CD14-positive monocyte (primary cell): ENCODE data around the gene CRYZ. TPM values are rescaled to one million over a fixed set of nuclear protein-coding genes. Genes with fewer than 3 reads are reported as not detected.
A peak's percentile ranks its signal among the peaks of the same experiment; 100 is the strongest.

Experiments
- DNase-seq, 3 donors: peaks; one replicate each; pipeline ENCODE4 v3.0.0-alpha.2; 2011 to 2022
- H2AFZ ChIP-seq: 2 replicates; pipeline ENCODE4 v1.6.0; 2012; ENCODE audit warnings: mild to moderate bottlenecking, low read depth, low read length, inconsistent platforms; ENCODE audit not compliant: insufficient read depth, poor library complexity, severe bottlenecking
- H3K27ac ChIP-seq, 2 donors: 1 replicate in 1 of 2; 2 replicates in 1 of 2; pipeline ENCODE4 v1.5.1; 2012 to 2013; ENCODE audit warnings: low read length in 2 of 2, control low read depth in 1 of 2, inconsistent platforms in 1 of 2, low read depth in 1 of 2, mild to moderate bottlenecking in 1 of 2
- H3K27me3 ChIP-seq, 2 donors: one replicate each; pipeline versions ENCODE4 v1.6.0 to v1.6.1; 2011 to 2013; ENCODE audit warnings: low read length in 2 of 2; ENCODE audit not compliant: control insufficient read depth in 2 of 2, insufficient read depth in 2 of 2
- H3K36me3 ChIP-seq, 2 donors: replicated peaks in 1 of 2; 1 replicate in 1 of 2; 2 replicates in 1 of 2; pipeline versions ENCODE4 v1.5.1 to v1.6.1; 2012 to 2013; ENCODE audit warnings: low read length in 2 of 2, control low read depth in 1 of 2, inconsistent platforms in 1 of 2, mild to moderate bottlenecking in 1 of 2; ENCODE audit not compliant: insufficient read depth in 2 of 2, control insufficient read depth in 1 of 2
- H3K4me1 ChIP-seq, 2 donors: 1 replicate in 1 of 2; 2 replicates in 1 of 2; pipeline versions ENCODE4 v1.5.1 to v1.6.1; 2012 to 2013; ENCODE audit warnings: low read length in 2 of 2, control low read depth in 1 of 2, inconsistent platforms in 1 of 2, mild to moderate bottlenecking in 1 of 2, moderate library complexity in 1 of 2; ENCODE audit not compliant: insufficient read depth in 2 of 2, control insufficient read depth in 1 of 2
- H3K4me2 ChIP-seq: replicated peaks from 2 replicates; pipeline ENCODE3; 2012; ENCODE audit warnings: low read length, moderate library complexity, mild to moderate bottlenecking; ENCODE audit not compliant: poor library complexity, severe bottlenecking; ENCODE audit errors: extremely low read depth
- H3K4me3 ChIP-seq, 3 experiments: fragments of 200-600 bp in 1 of 3; sonication (generic) in 1 of 3; replicated peaks in 1 of 3; 1 replicate in 2 of 3; 2 replicates in 1 of 3; pipeline ENCODE4 v1.5.1; 2011 to 2013; ENCODE audit warnings: low read length in 3 of 3, mild to moderate bottlenecking in 3 of 3, control low read depth in 2 of 3, low read depth in 2 of 3, inconsistent platforms in 1 of 3, moderate library complexity in 1 of 3
- H3K79me2 ChIP-seq: 2 replicates; pipeline ENCODE4 v1.6.0; 2012; ENCODE audit warnings: mild to moderate bottlenecking, control low read depth, inconsistent platforms, low read length, moderate library complexity; ENCODE audit not compliant: insufficient read depth
- H3K9ac ChIP-seq: 2 replicates; pipeline ENCODE4 v1.6.0; 2017; ENCODE audit warnings: low read length, mild to moderate bottlenecking; ENCODE audit not compliant: insufficient read depth, poor library complexity, severe bottlenecking
- H3K9me3 ChIP-seq, 2 donors: replicated peaks in 1 of 2; 1 replicate in 1 of 2; 2 replicates in 1 of 2; pipeline versions ENCODE4 v1.5.1 to v1.6.1; 2012 to 2013; ENCODE audit warnings: low read length in 2 of 2, control low read depth in 1 of 2; ENCODE audit not compliant: control insufficient read depth in 1 of 2, insufficient read depth in 1 of 2
- H4K20me1 ChIP-seq: 2 replicates; pipeline ENCODE4 v1.6.0; 2012; ENCODE audit warnings: mild to moderate bottlenecking, low read length, control low read depth, moderate library complexity; ENCODE audit not compliant: insufficient read depth
- H3K27ac Mint-ChIP-seq, 7 donors: one replicate each; pipeline ENCODE4 v1.8.0; 2020; ENCODE audit warnings: mild to moderate bottlenecking in 7 of 7, mixed read lengths in 7 of 7, moderate library complexity in 6 of 7, inconsistent platforms in 2 of 7
- H3K27me3 Mint-ChIP-seq, 3 donors: one replicate each; pipeline ENCODE4 v1.8.0; 2021 to 2022; ENCODE audit warnings: low read depth in 3 of 3, mild to moderate bottlenecking in 3 of 3, mixed read lengths in 3 of 3, moderate library complexity in 3 of 3, inconsistent platforms in 1 of 3
- H3K36me3 Mint-ChIP-seq, 2 donors: one replicate each; pipeline ENCODE4 v1.8.0; 2020; ENCODE audit warnings: mixed read lengths in 2 of 2, inconsistent platforms in 1 of 2, mild to moderate bottlenecking in 1 of 2
- H3K4me1 Mint-ChIP-seq: one replicate; pipeline ENCODE4 v1.8.0; 2020; ENCODE audit warnings: mild to moderate bottlenecking, mixed read lengths
- H3K4me3 Mint-ChIP-seq, 2 donors: one replicate each; pipeline ENCODE4 v1.8.0; 2020; ENCODE audit warnings: mild to moderate bottlenecking in 2 of 2, mixed read lengths in 2 of 2, moderate library complexity in 1 of 2
- H3K9me3 Mint-ChIP-seq, 7 donors: one replicate each; pipeline ENCODE4 v1.8.0; 2020 to 2022; ENCODE audit warnings: mixed read lengths in 7 of 7, mild to moderate bottlenecking in 6 of 7, moderate library complexity in 6 of 7, inconsistent platforms in 2 of 7
- WGBS: methylation state at CpG from one replicate; pipeline ENCODE4 v1.1.5; 2013; ENCODE audit warnings: missing lambda C conversion rate; ENCODE audit not compliant: insufficient coverage; 5-methylcytosine and 5-hydroxymethylcytosine counted together
- intact Hi-C, 2 donors: fragments of 100-400 bp; cut with micrococcal nuclease; formaldehyde crosslinking; loops; one replicate each; pipeline versions ENCODE4 v1.15.0 to v1.15.1; 2023
- polyA plus RNA-seq, 3 donors: library from polyadenylated mRNA; depleted of rRNA in 1 of 3; unstranded in 2 of 3; stranded (reverse) in 1 of 3; fragments of 300-500 nt in 2 of 3; fragments of >200 nt in 1 of 3; fragmentation: Illumina TruSeq in 2 of 3; gene quantifications; 1 replicate in 2 of 3; 2 replicates in 1 of 3; pipeline ENCODE4 v1.2.3, GENCODE V29; 2012 to 2021
- TF ChIP-seq, protein P1 (sequence below): fragments of 200-600 bp; IDR thresholded peaks from one replicate; pipeline ENCODE4 v1.8.0; 2022; ENCODE audit warnings: antibody characterized with exemption, mild to moderate bottlenecking

Gene CRYZ
- polyA plus RNA-seq, 3 donors = 1.6 to 16.4 (median 6.1) TPM

DNA sequence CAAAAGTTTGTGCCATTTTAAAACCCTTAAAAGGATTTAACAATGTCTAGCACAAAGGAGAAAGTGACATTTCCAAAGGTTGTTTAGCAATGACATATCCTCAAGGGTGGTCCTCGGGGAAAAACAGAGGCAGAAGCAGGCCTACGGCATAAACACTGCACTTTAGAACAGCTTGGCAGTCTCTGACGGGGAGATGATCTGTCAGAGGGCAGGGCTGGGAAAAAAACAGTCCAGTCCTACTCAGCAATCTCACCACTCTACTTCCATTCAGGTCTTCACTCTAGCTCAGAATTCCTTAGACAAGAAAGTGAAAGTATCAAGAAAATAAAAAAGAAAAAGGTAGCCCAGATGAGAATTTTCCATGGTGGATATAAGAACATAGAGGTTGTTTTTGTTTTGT lies 4.1 kb downstream of the CRYZ start:
- Mint-ChIP-seq H3K4me3 (no peak overlapping the region), H3K9me3 (peaks cover 9 to 16% (median 11%) of the 10 kb centered on the region in 7 donors), H3K27ac (no peak overlapping the region), H3K36me3 (peaks cover 0 to 6% of the 10 kb centered on the region in 2 donors), H3K4me1 (peaks cover 7% of the 10 kb centered on the region), H3K27me3 (peaks cover 0 to 2% (median 0%) of the 10 kb centered on the region in 3 donors)
- no peak overlapping the region for H3K9ac ChIP-seq
- H3K36me3 ChIP-seq = no peaks in the 10 kb centered on the region
- intact Hi-C loops = no loop called here
- H3K4me2 ChIP-seq = no peak overlapping the region
- no peak overlapping the region for H3K4me3 ChIP-seq
- H3K27me3 ChIP-seq = no peaks in the 10 kb centered on the region
- H3K4me1 ChIP-seq = peaks cover 3 to 14% of the 10 kb centered on the region in 2 donors
- DNase-seq = no peak
- no peak overlapping the region for H3K27ac ChIP-seq
- TF ChIP-seq, protein P1, sequence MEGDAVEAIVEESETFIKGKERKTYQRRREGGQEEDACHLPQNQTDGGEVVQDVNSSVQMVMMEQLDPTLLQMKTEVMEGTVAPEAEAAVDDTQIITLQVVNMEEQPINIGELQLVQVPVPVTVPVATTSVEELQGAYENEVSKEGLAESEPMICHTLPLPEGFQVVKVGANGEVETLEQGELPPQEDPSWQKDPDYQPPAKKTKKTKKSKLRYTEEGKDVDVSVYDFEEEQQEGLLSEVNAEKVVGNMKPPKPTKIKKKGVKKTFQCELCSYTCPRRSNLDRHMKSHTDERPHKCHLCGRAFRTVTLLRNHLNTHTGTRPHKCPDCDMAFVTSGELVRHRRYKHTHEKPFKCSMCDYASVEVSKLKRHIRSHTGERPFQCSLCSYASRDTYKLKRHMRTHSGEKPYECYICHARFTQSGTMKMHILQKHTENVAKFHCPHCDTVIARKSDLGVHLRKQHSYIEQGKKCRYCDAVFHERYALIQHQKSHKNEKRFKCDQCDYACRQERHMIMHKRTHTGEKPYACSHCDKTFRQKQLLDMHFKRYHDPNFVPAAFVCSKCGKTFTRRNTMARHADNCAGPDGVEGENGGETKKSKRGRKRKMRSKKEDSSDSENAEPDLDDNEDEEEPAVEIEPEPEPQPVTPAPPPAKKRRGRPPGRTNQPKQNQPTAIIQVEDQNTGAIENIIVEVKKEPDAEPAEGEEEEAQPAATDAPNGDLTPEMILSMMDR = no peak
- no peak overlapping the region for H2AFZ ChIP-seq
- WGBS = 100% methylated on average over 2 of the region's 3 CpGs
- H3K79me2 ChIP-seq = no peaks in the 10 kb centered on the region
- H3K9me3 ChIP-seq = peaks cover 7 to 8% of the 10 kb centered on the region in 2 donors
- no peaks in the 10 kb centered on the region for H4K20me1 ChIP-seq

DNA sequence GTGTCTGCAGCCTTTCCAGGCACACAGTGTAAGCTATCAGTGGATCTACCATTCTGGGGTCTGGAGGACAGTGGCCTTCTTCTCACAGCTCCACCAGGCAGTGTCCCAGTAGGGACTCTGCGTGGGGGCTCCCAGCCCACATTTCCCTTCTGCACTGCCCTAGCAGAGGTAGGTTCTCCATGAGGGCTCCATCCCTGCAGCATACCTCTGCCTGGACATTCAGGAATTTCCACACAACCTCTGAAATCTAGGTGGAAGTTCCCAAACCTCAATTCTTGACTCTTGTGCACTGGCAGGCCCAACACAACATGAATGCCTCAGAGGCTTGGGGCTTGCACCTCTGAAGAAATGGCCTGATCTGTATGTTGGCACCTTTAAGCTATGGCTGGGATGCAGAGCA lies 6.8 kb downstream of the CRYZ start:
- H3K9ac ChIP-seq = no peak overlapping the region
- no peaks in the 10 kb centered on the region for H3K27me3 ChIP-seq
- no peaks in the 10 kb centered on the region for H4K20me1 ChIP-seq
- peak overlapping the region in 1 of 7 donors; percentile 67 for H3K27ac Mint-ChIP-seq
- no peaks in the 10 kb centered on the region for H3K79me2 ChIP-seq
- H3K4me1 Mint-ChIP-seq = no peaks in the 10 kb centered on the region
- intact Hi-C loops = no loop called here
- no peak overlapping the region for H3K4me3 Mint-ChIP-seq
- H3K27me3 Mint-ChIP-seq = peaks cover 0 to 2% (median 0%) of the 10 kb centered on the region in 3 donors
- H3K36me3 ChIP-seq = no peaks in the 10 kb centered on the region
- no peak overlapping the region for H2AFZ ChIP-seq
- no peak for DNase-seq
- 100% methylated on average over 1 of the region's 1 CpG for WGBS
- H3K4me1 ChIP-seq = no peaks in the 10 kb centered on the region
- no peak overlapping the region for H3K4me3 ChIP-seq
- H3K9me3 Mint-ChIP-seq = peaks cover 9 to 16% (median 11%) of the 10 kb centered on the region in 7 donors
- H3K4me2 ChIP-seq = no peak overlapping the region
- H3K27ac ChIP-seq = no peak overlapping the region
- TF ChIP-seq, protein P1 = no peak
- H3K36me3 Mint-ChIP-seq = peaks cover 13 to 21% of the 10 kb centered on the region in 2 donors
- H3K9me3 ChIP-seq = peaks cover 7 to 8% of the 10 kb centered on the region in 2 donors
